GM12865 (cell line): Measurements from ENCODE around the gene MARCKSL1.
A peak's percentile ranks its signal among the peaks of the same experiment; 100 is the strongest.

Experiments used
- DNase-seq: peaks from one replicate; pipeline ENCODE4 v3.0.0; 2010; ENCODE audit warnings: low read depth
- H3K4me3 ChIP-seq: 2 replicates; pipeline ENCODE4 v1.5.1; 2011; ENCODE audit warnings: mild to moderate bottlenecking, low read depth, low read length, control low read depth
- TF ChIP-seq, protein P1 (sequence below): IDR thresholded peaks from 2 replicates; pipeline ENCODE4 v1.5.1; 2011; ENCODE audit warnings: low read length, control low read depth, low read depth, inconsistent platforms; ENCODE audit not compliant: insufficient read depth; ENCODE audit errors: missing control alignments

The MARCKSL1 gene

DNA sequence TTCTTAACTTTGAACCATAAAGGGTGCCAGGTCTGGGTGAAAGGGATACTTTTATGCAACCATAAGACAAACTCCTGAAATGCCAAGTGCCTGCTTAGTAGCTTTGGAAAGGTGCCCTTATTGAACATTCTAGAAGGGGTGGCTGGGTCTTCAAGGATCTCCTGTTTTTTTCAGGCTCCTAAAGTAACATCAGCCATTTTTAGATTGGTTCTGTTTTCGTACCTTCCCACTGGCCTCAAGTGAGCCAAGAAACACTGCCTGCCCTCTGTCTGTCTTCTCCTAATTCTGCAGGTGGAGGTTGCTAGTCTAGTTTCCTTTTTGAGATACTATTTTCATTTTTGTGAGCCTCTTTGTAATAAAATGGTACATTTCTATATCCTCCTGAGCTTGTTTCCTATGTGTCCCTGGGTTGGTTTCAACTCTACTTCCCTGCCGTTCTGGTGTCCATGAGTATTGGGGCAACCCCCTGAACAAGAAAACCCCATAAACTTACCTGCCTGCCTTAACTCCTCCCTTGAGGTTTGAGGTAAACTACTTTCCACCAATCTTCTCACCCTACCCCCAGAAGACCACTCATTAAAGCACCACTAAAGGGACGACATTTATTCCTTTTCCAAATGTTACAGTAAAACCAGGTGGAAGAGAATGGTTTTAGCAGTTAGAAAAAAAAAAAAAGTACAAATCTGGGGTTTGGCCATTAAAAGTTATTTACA is 2.6 kb downstream of the MARCKSL1 start:
- peak; percentile 47 for DNase-seq
- TF ChIP-seq, protein P1, sequence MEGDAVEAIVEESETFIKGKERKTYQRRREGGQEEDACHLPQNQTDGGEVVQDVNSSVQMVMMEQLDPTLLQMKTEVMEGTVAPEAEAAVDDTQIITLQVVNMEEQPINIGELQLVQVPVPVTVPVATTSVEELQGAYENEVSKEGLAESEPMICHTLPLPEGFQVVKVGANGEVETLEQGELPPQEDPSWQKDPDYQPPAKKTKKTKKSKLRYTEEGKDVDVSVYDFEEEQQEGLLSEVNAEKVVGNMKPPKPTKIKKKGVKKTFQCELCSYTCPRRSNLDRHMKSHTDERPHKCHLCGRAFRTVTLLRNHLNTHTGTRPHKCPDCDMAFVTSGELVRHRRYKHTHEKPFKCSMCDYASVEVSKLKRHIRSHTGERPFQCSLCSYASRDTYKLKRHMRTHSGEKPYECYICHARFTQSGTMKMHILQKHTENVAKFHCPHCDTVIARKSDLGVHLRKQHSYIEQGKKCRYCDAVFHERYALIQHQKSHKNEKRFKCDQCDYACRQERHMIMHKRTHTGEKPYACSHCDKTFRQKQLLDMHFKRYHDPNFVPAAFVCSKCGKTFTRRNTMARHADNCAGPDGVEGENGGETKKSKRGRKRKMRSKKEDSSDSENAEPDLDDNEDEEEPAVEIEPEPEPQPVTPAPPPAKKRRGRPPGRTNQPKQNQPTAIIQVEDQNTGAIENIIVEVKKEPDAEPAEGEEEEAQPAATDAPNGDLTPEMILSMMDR = no peak
- H3K4me3 ChIP-seq = peak overlapping the region; percentile 68

DNA sequence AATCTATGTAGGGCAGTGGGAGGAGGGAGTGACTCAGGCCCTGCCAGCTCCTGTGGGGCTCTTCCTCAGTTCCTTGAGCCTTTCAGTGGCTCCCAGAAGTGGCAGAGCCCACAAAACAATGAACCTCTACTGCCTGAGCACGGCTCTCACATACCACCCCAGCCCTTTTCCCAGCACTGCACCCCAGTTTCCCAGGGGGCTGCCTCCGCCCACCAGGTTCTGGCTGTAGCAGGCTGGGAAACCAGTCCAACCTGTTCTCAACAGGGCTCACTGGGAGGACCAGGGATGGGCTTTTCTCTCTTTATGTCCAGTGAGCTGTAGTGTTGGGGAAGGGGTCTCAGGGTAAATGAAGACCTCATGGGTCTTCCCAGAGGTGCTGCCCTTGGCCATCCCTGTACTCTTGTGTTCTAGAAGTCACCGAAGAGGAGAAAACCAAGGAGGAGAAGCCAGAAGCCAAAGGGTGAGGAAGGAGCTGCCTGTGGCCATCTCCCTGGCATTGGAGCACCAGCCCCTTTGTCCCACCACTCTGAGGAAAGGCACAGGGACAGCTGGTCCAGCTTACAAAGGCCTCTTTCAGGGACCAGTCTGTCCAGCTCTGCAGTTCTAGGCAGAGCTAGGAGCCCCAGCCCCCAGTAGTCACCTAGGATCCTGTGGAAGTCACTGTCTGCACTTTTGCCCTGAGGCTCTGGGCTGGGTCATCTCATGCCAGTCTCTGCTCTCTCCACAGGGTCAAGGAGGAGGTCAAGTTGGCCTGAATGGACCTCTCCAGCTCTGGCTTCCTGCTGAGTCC is 3.5 kb downstream of the MARCKSL1 start:
- TF ChIP-seq, protein P1 = no peak

DNA sequence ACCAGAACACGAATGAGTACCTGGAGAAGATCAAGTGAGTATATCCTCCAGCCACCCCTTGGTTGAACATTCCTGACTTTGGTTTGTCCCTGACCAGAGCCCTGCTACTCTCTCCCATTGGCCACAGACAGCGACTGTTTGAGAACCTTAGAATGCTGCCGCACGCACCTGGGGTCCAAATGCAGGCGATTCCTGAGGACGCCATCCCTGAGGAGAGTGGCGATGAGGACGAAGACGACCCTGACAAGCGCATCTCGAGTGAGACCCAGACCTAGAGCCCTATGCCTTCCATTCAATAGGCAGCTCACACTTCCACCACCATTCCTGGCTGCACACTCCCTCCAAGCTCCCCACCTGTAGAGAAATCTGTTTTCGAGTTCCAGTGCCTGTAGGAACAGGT is 4.5 kb downstream of the MARCKSL1 start:
- TF ChIP-seq, protein P1 = no peak
- H3K4me3 ChIP-seq = no peak overlapping the region
- no peak for DNase-seq

More for the DNA sequence above, 3.5 kb downstream of the MARCKSL1 start:
- no peak for DNase-seq
- H3K4me3 ChIP-seq = no peak overlapping the region

DNA sequence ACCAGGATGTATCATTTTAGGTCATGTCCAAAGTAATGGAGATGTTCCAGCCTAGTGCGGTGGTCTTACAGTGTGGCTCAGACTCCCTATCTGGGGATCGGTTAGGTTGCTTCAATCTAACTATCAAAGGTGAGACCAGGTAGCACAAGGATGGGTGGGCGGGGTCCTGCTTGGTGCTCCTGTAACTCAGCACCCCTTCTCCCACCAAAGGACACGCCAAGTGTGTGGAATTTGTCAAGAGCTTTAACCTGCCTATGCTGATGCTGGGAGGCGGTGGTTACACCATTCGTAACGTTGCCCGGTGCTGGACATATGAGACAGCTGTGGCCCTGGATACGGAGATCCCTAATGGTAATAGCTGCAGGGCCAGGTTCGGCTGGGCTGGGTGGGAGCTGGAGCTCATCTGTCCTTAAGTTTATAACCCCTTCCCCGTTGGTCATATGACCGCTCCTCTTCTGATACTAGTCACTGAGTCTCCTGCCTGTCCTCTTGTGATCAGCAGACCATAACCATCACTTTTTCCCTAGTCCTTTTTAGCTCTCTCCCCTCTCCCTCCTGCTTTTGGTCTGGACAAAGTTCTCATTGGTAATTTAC is 5.4 kb downstream of the MARCKSL1 start:
- no peak overlapping the region for H3K4me3 ChIP-seq
- TF ChIP-seq, protein P1 = no peak
- no peak for DNase-seq

DNA sequence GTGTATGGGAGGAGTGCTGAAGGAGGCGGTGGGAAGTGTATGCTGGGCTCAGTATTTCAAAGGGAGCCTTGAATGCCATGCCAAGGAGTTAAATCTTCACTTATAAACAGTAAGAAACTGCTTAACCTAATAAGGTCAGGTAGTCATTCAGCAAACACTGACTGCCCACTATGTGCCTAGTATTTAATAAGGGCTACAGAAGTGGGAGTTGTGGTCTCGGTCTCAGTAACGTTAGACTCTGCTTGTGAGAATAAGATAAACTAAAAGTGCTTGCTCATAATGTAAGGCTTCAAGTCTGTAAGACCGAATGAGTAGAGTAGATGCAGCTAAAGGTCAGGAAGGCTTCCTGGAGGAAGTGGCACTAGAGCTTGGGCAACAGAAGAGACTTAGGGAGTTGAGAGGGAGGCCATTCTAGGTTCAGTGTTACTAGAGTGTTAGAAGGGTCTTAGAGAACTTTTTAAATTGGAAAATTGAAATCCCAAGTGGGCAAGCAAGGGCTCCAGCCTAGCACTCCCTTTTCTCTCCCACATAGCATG is 6.0 kb downstream of the MARCKSL1 start:
- no peak overlapping the region for H3K4me3 ChIP-seq
- no peak for DNase-seq
- TF ChIP-seq, protein P1 = no peak

DNA sequence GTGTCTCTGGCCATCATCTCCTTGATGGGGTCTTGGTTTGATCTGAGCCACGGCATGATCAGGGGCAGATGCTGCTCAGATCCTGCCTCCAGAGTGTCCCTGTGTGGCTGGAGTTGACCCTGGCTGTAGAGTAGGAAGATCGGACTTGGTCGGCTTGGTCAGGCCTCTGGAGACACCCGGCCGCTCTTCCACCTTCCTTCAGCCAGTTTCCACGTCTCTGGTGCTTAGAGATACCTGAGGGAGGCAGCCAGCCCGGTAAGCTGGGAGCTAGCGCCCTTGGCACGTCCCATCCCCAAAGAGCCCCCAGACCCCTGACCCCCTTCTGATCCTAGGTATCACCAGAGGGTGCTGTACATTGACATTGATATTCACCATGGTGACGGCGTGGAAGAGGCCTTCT is 8.8 kb downstream of the MARCKSL1 start:
- no peak overlapping the region for H3K4me3 ChIP-seq
- DNase-seq = no peak
- TF ChIP-seq, protein P1 = no peak
